ENCODE results near the gene CERS3.

DNA sequence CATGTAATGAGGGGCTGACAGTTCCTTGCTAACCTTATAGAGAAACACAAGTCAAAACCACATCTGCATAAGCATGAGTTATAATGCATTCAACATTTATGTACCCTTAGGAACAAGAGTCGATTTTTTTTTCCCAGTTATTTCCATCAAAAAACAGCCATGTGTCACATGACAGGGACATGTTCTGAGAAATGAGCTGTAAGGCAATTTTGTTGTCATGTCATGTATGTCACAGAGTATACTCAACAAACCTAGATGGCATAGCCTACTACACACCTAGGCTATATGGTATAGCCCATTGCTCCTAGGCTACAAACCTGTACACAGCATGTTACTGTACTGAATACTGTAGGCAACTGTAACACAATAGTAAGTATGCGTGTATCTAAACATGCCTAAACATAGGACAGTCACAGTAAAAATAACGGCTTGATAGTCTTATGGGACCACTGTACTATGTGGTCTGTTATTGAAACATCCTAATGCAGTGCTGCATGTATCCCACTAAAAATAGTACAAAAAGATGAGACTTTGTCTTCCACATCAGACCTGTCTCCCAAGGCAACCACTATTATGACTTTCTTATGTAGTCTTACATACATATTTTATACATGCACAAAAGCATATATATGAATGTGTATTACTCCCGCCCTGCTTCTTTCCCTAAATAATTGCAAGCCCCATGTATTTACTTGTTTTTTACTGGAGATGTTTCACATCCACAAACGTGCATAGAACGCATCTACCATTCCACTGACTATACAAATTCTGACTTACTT lies 38.3 kb upstream of the CERS3 start:
- TF ChIP-seq, protein P1, sequence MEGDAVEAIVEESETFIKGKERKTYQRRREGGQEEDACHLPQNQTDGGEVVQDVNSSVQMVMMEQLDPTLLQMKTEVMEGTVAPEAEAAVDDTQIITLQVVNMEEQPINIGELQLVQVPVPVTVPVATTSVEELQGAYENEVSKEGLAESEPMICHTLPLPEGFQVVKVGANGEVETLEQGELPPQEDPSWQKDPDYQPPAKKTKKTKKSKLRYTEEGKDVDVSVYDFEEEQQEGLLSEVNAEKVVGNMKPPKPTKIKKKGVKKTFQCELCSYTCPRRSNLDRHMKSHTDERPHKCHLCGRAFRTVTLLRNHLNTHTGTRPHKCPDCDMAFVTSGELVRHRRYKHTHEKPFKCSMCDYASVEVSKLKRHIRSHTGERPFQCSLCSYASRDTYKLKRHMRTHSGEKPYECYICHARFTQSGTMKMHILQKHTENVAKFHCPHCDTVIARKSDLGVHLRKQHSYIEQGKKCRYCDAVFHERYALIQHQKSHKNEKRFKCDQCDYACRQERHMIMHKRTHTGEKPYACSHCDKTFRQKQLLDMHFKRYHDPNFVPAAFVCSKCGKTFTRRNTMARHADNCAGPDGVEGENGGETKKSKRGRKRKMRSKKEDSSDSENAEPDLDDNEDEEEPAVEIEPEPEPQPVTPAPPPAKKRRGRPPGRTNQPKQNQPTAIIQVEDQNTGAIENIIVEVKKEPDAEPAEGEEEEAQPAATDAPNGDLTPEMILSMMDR (IDR thresholded peaks at IDR 0.05) = no peak
- TF ChIP-seq POLR2A (IDR thresholded peaks at IDR 0.05) = no peak
